ENCODE measurements around the gene KCNH2. TPM values are rescaled to one million over a fixed set of nuclear protein-coding genes. Genes with fewer than 3 reads are reported as not detected.

Gene KCNH2
- total RNA-seq, 4 donors from 2014 or later, result 0.70 TPM; not detected in 3

- no peaks in the 10 kb centered on the region for H3K9me3 ChIP-seq
- TF ChIP-seq POLR2A (IDR thresholded peaks at IDR 0.05) (no peak), POLR2AphosphoS5 (IDR thresholded peaks at IDR 0.05) (no peak), CTCF (IDR thresholded peaks at IDR 0.05) (no peak), EP300 (IDR thresholded peaks at IDR 0.05) (no peak)
- peaks cover 28% of the 10 kb centered on the region for H3K27me3 ChIP-seq
- no peak for DNase-seq (ENCODE audit: low spot score in 2 of 2)
- H3K4me3 ChIP-seq, result no peak overlapping the region
- peaks cover 11% of the 10 kb centered on the region for H3K4me1 ChIP-seq
- no peaks in the 10 kb centered on the region for H3K36me3 ChIP-seq
- WGBS, result 53% methylated on average over 15 of the region's 15 CpGs
- H3K27ac ChIP-seq, result no peak overlapping the region
Observed at GRCh38 chr7:150901160-150902035, 76.7 kb downstream of the KCNH2 start.

- no peaks in the 10 kb centered on the region for H3K36me3 ChIP-seq
- peaks cover 11% of the 10 kb centered on the region for H3K4me1 ChIP-seq
- H3K27me3 ChIP-seq, result peaks cover 35% of the 10 kb centered on the region
- no peak for DNase-seq (ENCODE audit: low spot score in 2 of 2)
- H3K27ac ChIP-seq, result no peak overlapping the region
- WGBS, result 91% methylated on average over 8 of the region's 8 CpGs
- H3K4me3 ChIP-seq, result no peak overlapping the region
- H3K9me3 ChIP-seq, result no peaks in the 10 kb centered on the region
- TF ChIP-seq POLR2A (IDR thresholded peaks at IDR 0.05) (no peak), CTCF (IDR thresholded peaks at IDR 0.05) (no peak), POLR2AphosphoS5 (IDR thresholded peaks at IDR 0.05) (no peak), EP300 (IDR thresholded peaks at IDR 0.05) (no peak)
Observed at GRCh38 chr7:150900675-150901074, 77.4 kb downstream of the KCNH2 start.

GRCh38 chr7:150898475-150899011 lies 79.6 kb downstream of the KCNH2 start:
- H3K27me3 ChIP-seq, result peaks cover 35% of the 10 kb centered on the region
- H3K9me3 ChIP-seq, result no peaks in the 10 kb centered on the region
- 12% methylated on average over 20 of the region's 22 CpGs for WGBS
- DNase-seq (ENCODE audit: low spot score in 2 of 2), result peak; percentile 83 to 90
- H3K36me3 ChIP-seq, result no peaks in the 10 kb centered on the region
- H3K4me1 ChIP-seq, result peaks cover 9% of the 10 kb centered on the region
- no peak overlapping the region for H3K4me3 ChIP-seq
- H3K27ac ChIP-seq, result no peak overlapping the region
- peak; percentile 80 to 94 for TF ChIP-seq CTCF (IDR thresholded peaks at IDR 0.05)
- no peak for TF ChIP-seq POLR2A (IDR thresholded peaks at IDR 0.05)

- H3K27ac ChIP-seq, result no peak overlapping the region
- TF ChIP-seq POLR2A (IDR thresholded peaks at IDR 0.05), result no peak
- no peak for TF ChIP-seq EP300 (IDR thresholded peaks at IDR 0.05)
- TF ChIP-seq POLR2AphosphoS5 (IDR thresholded peaks at IDR 0.05), result no peak
- no peak for TF ChIP-seq CTCF (IDR thresholded peaks at IDR 0.05)
- WGBS, result 55% methylated on average over 21 of the region's 22 CpGs
- peaks cover 35% of the 10 kb centered on the region for H3K27me3 ChIP-seq
- H3K36me3 ChIP-seq, result no peaks in the 10 kb centered on the region
- no peak overlapping the region for H3K4me3 ChIP-seq
- no peak for DNase-seq (ENCODE audit: low spot score in 2 of 2)
- H3K4me1 ChIP-seq, result peaks cover 9% of the 10 kb centered on the region
- H3K9me3 ChIP-seq, result no peaks in the 10 kb centered on the region
Observed at GRCh38 chr7:150897502-150898474, 80.3 kb downstream of the KCNH2 start.

Measured in suprapubic skin (tissue), 4 donors.